ENCODE results near the gene TMEM9B. TPM values are rescaled to one million over a fixed set of nuclear protein-coding genes. Genes with fewer than 3 reads are reported as not detected.

Gene TMEM9B
- polyA plus RNA-seq, 1 donor from 2014 or later, result 63.1 TPM

DNA sequence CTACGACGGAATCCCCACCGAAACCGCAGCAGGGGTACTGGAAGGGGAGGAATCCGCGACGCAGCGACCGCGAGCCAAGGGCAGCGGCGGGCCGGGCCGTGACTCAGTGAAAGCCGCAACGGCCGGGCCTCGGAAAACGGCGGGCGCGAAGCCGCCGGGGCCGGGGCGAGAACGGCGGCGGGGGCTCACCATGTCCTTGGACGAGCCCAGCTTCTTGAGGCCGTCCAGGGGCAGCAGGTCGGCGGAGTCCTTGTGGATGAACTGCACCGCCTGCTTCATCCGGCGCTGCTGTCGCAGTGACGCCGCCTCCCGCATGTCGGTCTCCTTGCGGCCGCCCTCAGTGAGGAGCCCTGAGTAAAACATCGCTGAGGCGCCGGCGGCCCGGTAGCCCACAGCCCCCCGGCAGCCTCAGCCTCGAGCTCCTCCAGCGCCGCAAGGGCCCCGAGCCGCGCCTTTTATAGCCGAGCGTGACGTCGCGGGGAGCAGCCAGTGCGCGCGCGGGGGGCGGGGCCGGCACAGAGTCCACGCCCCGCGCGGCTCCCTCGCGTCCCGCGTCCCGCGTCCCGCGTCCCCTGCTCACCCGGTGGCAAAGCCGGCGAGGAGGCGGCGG lies 39.4 kb upstream of the TMEM9B start, which contains the start of gene NRIP3:
TSS of gene NRIP3 (minus strand) at position 429 of the 610 bp plus-strand sequence. CDS start at position 363, 66 bp downstream.
- Histone ChIP-seq H3K4me3 (ENCODE audit: low read length) (peak within 1 kb of the TSS; percentile 82), H2AFZ (ENCODE audit: low read depth, low read length) (peak within 1 kb of the TSS; percentile 66), H3K36me3 (ENCODE audit: insufficient read depth, low read length) (no peaks in the 10 kb centered on the region), H3K9me3 (ENCODE audit: low read length) (no peaks in the 10 kb centered on the region), H3K9me2 (ENCODE audit: insufficient read depth, low read length) (no peaks in the 10 kb centered on the region), H3K27me3 (ENCODE audit: insufficient read depth, low read depth, low read length) (peaks cover 62% of the 10 kb centered on the region), H3K9ac (ENCODE audit: low read length) (peak within 1 kb of the TSS; percentile 66), H3K4me2 (ENCODE audit: low read length) (peak within 1 kb of the TSS; percentile 21), H3K79me2 (replicated peaks; ENCODE audit: insufficient read depth, low read length) (no peaks in the 10 kb centered on the region), H3F3A (ENCODE audit: insufficient read depth, low read length, poor library complexity, severe bottlenecking) (no peaks in the 10 kb centered on the region), H3K27ac (ENCODE audit: low read length) (no peak within 1 kb of the TSS), H4K20me1 (ENCODE audit: insufficient read depth) (no peaks in the 10 kb centered on the region)
- TF ChIP-seq, protein P1, sequence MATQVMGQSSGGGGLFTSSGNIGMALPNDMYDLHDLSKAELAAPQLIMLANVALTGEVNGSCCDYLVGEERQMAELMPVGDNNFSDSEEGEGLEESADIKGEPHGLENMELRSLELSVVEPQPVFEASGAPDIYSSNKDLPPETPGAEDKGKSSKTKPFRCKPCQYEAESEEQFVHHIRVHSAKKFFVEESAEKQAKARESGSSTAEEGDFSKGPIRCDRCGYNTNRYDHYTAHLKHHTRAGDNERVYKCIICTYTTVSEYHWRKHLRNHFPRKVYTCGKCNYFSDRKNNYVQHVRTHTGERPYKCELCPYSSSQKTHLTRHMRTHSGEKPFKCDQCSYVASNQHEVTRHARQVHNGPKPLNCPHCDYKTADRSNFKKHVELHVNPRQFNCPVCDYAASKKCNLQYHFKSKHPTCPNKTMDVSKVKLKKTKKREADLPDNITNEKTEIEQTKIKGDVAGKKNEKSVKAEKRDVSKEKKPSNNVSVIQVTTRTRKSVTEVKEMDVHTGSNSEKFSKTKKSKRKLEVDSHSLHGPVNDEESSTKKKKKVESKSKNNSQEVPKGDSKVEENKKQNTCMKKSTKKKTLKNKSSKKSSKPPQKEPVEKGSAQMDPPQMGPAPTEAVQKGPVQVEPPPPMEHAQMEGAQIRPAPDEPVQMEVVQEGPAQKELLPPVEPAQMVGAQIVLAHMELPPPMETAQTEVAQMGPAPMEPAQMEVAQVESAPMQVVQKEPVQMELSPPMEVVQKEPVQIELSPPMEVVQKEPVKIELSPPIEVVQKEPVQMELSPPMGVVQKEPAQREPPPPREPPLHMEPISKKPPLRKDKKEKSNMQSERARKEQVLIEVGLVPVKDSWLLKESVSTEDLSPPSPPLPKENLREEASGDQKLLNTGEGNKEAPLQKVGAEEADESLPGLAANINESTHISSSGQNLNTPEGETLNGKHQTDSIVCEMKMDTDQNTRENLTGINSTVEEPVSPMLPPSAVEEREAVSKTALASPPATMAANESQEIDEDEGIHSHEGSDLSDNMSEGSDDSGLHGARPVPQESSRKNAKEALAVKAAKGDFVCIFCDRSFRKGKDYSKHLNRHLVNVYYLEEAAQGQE (IDR thresholded peaks at IDR 0.05; ENCODE audit: borderline replicate concordance), result peak; percentile 62
- TF ChIP-seq EZH2 (IDR thresholded peaks at IDR 0.05; ENCODE audit: borderline replicate concordance, insufficient read depth, low read length, poor library complexity, severe bottlenecking) (no peak), EP300 (conservative IDR thresholded peaks at IDR 0.05; ENCODE audit: poor library complexity, severe bottlenecking) (no peak), SMC3 (conservative IDR thresholded peaks at IDR 0.05; ENCODE audit: poor library complexity) (peak; percentile 22), POLR2AphosphoS5 (IDR thresholded peaks at IDR 0.05) (peak; percentile 79), MXI1 (conservative IDR thresholded peaks at IDR 0.05; ENCODE audit: poor library complexity, severe bottlenecking) (no peak), TAF1 (IDR thresholded peaks at IDR 0.05; ENCODE audit: low read depth) (peak; percentile 53), RAD21 (conservative IDR thresholded peaks at IDR 0.05) (peak; percentile 33)
- TF ChIP-seq, protein P2, sequence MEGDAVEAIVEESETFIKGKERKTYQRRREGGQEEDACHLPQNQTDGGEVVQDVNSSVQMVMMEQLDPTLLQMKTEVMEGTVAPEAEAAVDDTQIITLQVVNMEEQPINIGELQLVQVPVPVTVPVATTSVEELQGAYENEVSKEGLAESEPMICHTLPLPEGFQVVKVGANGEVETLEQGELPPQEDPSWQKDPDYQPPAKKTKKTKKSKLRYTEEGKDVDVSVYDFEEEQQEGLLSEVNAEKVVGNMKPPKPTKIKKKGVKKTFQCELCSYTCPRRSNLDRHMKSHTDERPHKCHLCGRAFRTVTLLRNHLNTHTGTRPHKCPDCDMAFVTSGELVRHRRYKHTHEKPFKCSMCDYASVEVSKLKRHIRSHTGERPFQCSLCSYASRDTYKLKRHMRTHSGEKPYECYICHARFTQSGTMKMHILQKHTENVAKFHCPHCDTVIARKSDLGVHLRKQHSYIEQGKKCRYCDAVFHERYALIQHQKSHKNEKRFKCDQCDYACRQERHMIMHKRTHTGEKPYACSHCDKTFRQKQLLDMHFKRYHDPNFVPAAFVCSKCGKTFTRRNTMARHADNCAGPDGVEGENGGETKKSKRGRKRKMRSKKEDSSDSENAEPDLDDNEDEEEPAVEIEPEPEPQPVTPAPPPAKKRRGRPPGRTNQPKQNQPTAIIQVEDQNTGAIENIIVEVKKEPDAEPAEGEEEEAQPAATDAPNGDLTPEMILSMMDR (IDR thresholded peaks at IDR 0.05; ENCODE audit: poor library complexity, severe bottlenecking), result peak; percentile 41

DNA sequence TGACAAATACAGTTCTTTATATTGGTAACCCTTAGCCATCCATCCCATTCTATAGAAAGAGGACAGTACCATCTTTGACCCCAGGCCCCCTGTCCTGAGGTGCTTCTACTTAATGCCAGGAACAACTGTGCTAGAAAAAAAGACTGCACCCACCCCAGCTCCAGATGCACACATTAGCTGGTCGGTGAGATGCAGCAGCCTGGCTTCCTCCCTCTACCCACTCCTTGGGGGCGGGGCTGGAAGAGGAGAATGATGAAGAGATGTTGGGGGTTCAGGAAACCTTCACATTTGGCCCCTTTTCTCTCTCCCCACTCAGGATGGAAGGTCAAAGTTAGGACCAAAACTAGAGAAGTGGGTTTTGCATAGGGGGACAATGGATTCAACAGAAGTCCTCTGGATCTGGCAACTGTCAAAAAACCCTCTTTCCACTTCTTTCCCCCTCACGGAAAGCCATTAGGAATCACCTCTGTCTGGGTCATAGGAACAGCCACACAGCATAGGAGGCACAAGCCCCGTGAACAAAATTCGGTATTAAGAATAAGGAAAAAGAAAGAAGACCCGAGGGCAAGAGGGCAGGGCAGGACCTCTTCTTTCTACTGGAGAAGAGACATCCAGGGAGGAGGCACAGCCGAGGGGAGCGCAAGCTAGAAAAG lies 38.8 kb upstream of the TMEM9B start:
- peak overlapping the region; percentile 66 for H3K9ac ChIP-seq (ENCODE audit: low read length)
- H3K9me2 ChIP-seq (ENCODE audit: insufficient read depth, low read length), result no peaks in the 10 kb centered on the region
- peaks cover 62% of the 10 kb centered on the region for H3K27me3 ChIP-seq (ENCODE audit: insufficient read depth, low read depth, low read length)
- TF ChIP-seq, protein P2 (IDR thresholded peaks at IDR 0.05; ENCODE audit: poor library complexity, severe bottlenecking), result no peak
- TF ChIP-seq EZH2 (IDR thresholded peaks at IDR 0.05; ENCODE audit: borderline replicate concordance, insufficient read depth, low read length, poor library complexity, severe bottlenecking) (no peak), EP300 (conservative IDR thresholded peaks at IDR 0.05; ENCODE audit: poor library complexity, severe bottlenecking) (no peak), RAD21 (conservative IDR thresholded peaks at IDR 0.05) (no peak), MXI1 (conservative IDR thresholded peaks at IDR 0.05; ENCODE audit: poor library complexity, severe bottlenecking) (no peak), SMC3 (conservative IDR thresholded peaks at IDR 0.05; ENCODE audit: poor library complexity) (no peak), POLR2AphosphoS5 (IDR thresholded peaks at IDR 0.05) (no peak), TAF1 (IDR thresholded peaks at IDR 0.05; ENCODE audit: low read depth) (no peak)
- TF ChIP-seq, protein P1 (IDR thresholded peaks at IDR 0.05; ENCODE audit: borderline replicate concordance), result no peak
- H3K36me3 ChIP-seq (ENCODE audit: insufficient read depth, low read length), result no peaks in the 10 kb centered on the region
- peak overlapping the region; percentile 21 for H3K4me2 ChIP-seq (ENCODE audit: low read length)
- no peak overlapping the region for H3K27ac ChIP-seq (ENCODE audit: low read length)
- peak overlapping the region; percentile 82 for H3K4me3 ChIP-seq (ENCODE audit: low read length)
- no peaks in the 10 kb centered on the region for H3K9me3 ChIP-seq (ENCODE audit: low read length)
- H3F3A ChIP-seq (ENCODE audit: insufficient read depth, low read length, poor library complexity, severe bottlenecking), result no peaks in the 10 kb centered on the region
- peak overlapping the region; percentile 66 for H2AFZ ChIP-seq (ENCODE audit: low read depth, low read length)
- no peaks in the 10 kb centered on the region for H3K79me2 ChIP-seq (replicated peaks; ENCODE audit: insufficient read depth, low read length)
- H4K20me1 ChIP-seq (ENCODE audit: insufficient read depth), result no peaks in the 10 kb centered on the region
